CD4-positive, alpha-beta memory T cell (primary cell): ENCODE results near the gene RNF152. TPM values are rescaled to one million over a fixed set of nuclear protein-coding genes. Genes with fewer than 3 reads are reported as not detected.

Experiments
- CTCF ChIA-PET: fragments of 350-600 bp; sonication (Branson Sonifier 250); formaldehyde crosslinking; loops from one replicate; lab custom pipeline; 2021; ENCODE audit warnings: inconsistent platforms; ENCODE audit not compliant: partially characterized antibody; lab: Charles Lee
- POLR2A ChIA-PET: fragments of 350-600 bp; sonication (Branson Sonifier 250); formaldehyde crosslinking; loops from one replicate; lab custom pipeline; 2021; ENCODE audit not compliant: partially characterized antibody; lab: Charles Lee
- DNase-seq, 5 donors: peaks; one replicate each; pipeline versions ENCODE4 v3.0.0 to v3.0.0-alpha.2; 2020 to 2022; ENCODE audit warnings: mixed read lengths in 1 of 5
- H3K27ac ChIP-seq: one replicate; pipeline ENCODE4 v1.7.0; 2013; ENCODE audit warnings: low read depth, low read length
- H3K27me3 ChIP-seq: 2 replicates; pipeline ENCODE4 v1.7.0; 2013; ENCODE audit warnings: mild to moderate bottlenecking, low read length, moderate library complexity; ENCODE audit not compliant: insufficient read depth
- H3K36me3 ChIP-seq: 2 replicates; pipeline ENCODE4 v1.7.0; 2013; ENCODE audit warnings: mild to moderate bottlenecking, low read length, moderate library complexity; ENCODE audit not compliant: insufficient read depth
- H3K4me1 ChIP-seq: 2 replicates; pipeline ENCODE4 v1.7.0; 2013; ENCODE audit warnings: mild to moderate bottlenecking, low read length, moderate library complexity; ENCODE audit not compliant: insufficient read depth
- H3K4me3 ChIP-seq, 2 donors: one replicate each; pipeline ENCODE4 v1.7.0; 2013; ENCODE audit warnings: low read length in 2 of 2, mild to moderate bottlenecking in 1 of 2
- H3K9me3 ChIP-seq, 2 donors: one replicate each; pipeline ENCODE4 v1.7.0; 2013; ENCODE audit warnings: low read length in 2 of 2, control low read depth in 1 of 2; ENCODE audit not compliant: control insufficient read depth in 1 of 2
- H3K27ac Mint-ChIP-seq, 7 donors: one replicate each; pipeline ENCODE4 v1.8.0; 2020 to 2021; ENCODE audit warnings: mixed read lengths in 7 of 7, mild to moderate bottlenecking in 6 of 7, inconsistent platforms in 3 of 7, moderate library complexity in 3 of 7
- H3K27me3 Mint-ChIP-seq, 2 donors: one replicate each; pipeline ENCODE4 v1.8.0; 2020 to 2021; ENCODE audit warnings: mixed read lengths in 2 of 2
- H3K36me3 Mint-ChIP-seq, 2 donors: one replicate each; pipeline ENCODE4 v1.8.0; 2020 to 2021; ENCODE audit warnings: mixed read lengths in 2 of 2, inconsistent platforms in 1 of 2, mild to moderate bottlenecking in 1 of 2
- H3K4me1 Mint-ChIP-seq, 4 donors: one replicate each; pipeline ENCODE4 v1.8.0; 2020 to 2021; ENCODE audit warnings: mixed read lengths in 4 of 4, mild to moderate bottlenecking in 1 of 4
- H3K4me3 Mint-ChIP-seq, 8 donors: one replicate each; pipeline ENCODE4 v1.8.0; 2020 to 2021; ENCODE audit warnings: mixed read lengths in 8 of 8, mild to moderate bottlenecking in 7 of 8, moderate library complexity in 6 of 8, inconsistent platforms in 3 of 8
- H3K9me3 Mint-ChIP-seq, 8 donors: one replicate each; pipeline ENCODE4 v1.8.0; 2020 to 2021; ENCODE audit warnings: mixed read lengths in 8 of 8, mild to moderate bottlenecking in 5 of 8, inconsistent platforms in 3 of 8, moderate library complexity in 1 of 8
- intact Hi-C: fragments of 100-400 bp; cut with micrococcal nuclease; formaldehyde crosslinking; loops from one replicate; pipeline ENCODE4 v1.15.1; 2023
- polyA plus RNA-seq, 2 donors: library from polyadenylated mRNA; unstranded; fragments of 300-500 nt; fragmentation: Illumina TruSeq; gene quantifications; one replicate each; pipeline ENCODE4 v1.2.3, GENCODE V29; 2021
- total RNA-seq, 2 experiments: library from RNA; stranded (reverse); gene quantifications; one replicate each; pipeline ENCODE4 v1.2.3, GENCODE V29; 2021

The RNF152 gene
- total and polyA plus RNA-seq, 4 experiments from 2014 or later: 0.06 to 0.20 TPM; not detected in 2

DNA sequence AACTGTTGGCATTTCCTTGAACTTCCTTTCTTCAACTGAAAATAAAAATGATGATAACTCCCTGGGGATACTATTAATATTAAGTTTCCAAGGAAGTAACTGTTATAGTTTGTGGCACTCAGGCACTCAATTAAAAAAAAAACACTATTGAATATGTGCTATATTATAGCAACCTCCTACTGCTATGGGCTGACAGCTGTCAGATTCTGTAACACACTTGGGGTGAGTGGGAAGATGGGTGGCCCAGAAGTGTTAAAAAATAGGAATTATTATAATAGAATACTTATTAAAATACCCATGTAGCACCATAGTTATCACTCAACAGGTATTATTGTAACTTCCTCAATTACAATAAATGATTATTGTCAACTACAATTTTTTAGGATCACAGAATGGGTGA lies 130.9 kb downstream of the RNF152 start:
- DNase-seq: no peak
- CTCF ChIA-PET: no interaction called here

More for the DNA sequence above, 130.9 kb downstream of the RNF152 start:
- Mint-ChIP-seq H3K27me3 (peaks cover 0 to 1% of the 10 kb centered on the region in 2 donors), H3K4me3 (no peak overlapping the region), H3K27ac (no peak overlapping the region), H3K36me3 (no peaks in the 10 kb centered on the region), H3K4me1 (peaks cover 6 to 12% (median 10%) of the 10 kb centered on the region in 4 donors), H3K9me3 (peaks cover 0 to 2% (median 0%) of the 10 kb centered on the region in 8 donors)
- intact Hi-C loops: no loop called here
- Histone ChIP-seq H3K36me3 (no peaks in the 10 kb centered on the region), H3K27ac (no peak overlapping the region), H3K4me3 (no peak overlapping the region), H3K9me3 (no peaks in the 10 kb centered on the region), H3K4me1 (peaks cover 7% of the 10 kb centered on the region), H3K27me3 (no peaks in the 10 kb centered on the region)
- POLR2A ChIA-PET: no interaction called here
